Peyer's patch (tissue), 4 donors: ENCODE data around the gene TRERF1.

ENCODE experiments used
- CTCF ChIP-seq, 6 experiments: fragments of 450-650 bp in 4 of 6; fragments of 200-600 bp in 2 of 6; sonication (generic) in 1 of 6; IDR thresholded peaks; one replicate each; pipeline ENCODE4 v1.5.1; 2017 to 2019; ENCODE audit warnings: antibody characterized with exemption in 6 of 6, mild to moderate bottlenecking in 3 of 6, moderate library complexity in 1 of 6
- POLR2A ChIP-seq, 2 donors: fragments of 450-650 bp; IDR thresholded peaks; one replicate each; pipeline ENCODE4 v1.5.1; 2017; ENCODE audit warnings: antibody characterized with exemption in 2 of 2, mild to moderate bottlenecking in 2 of 2, moderate library complexity in 2 of 2

- TF ChIP-seq CTCF (IDR thresholded peaks at IDR 0.05): no peak
- TF ChIP-seq POLR2A (IDR thresholded peaks at IDR 0.05): no peak
Observed at GRCh38 chr6:42237857-42238256, 213.9 kb downstream of the TRERF1 start.
